Spleen (tissue), 11 donors: ENCODE results near the gene TNPO3. TPM values are rescaled to one million over a fixed set of nuclear protein-coding genes. Genes with fewer than 3 reads are reported as not detected.

Experiments used
- DNase-seq: peaks from one replicate; pipeline ENCODE4 v3.0.0-alpha.2; 2020
- H3K27ac ChIP-seq, 8 donors: fragments of 200-600 bp; sonication (generic) in 7 of 8; 1 replicate in 4 of 8; 2 replicates in 4 of 8; pipeline versions ENCODE4 v1.5.0 to v1.8.0; 2016 to 2021; ENCODE audit warnings: inconsistent platforms in 4 of 8, mild to moderate bottlenecking in 4 of 8, moderate library complexity in 1 of 8
- H3K27me3 ChIP-seq, 7 donors: fragments of 200-600 bp; sonication (generic) in 6 of 7; replicated peaks in 1 of 7; 1 replicate in 4 of 7; 2 replicates in 3 of 7; pipeline versions ENCODE4 v1.5.0 to v1.8.0; 2016 to 2021; ENCODE audit warnings: inconsistent platforms in 3 of 7, mild to moderate bottlenecking in 1 of 7
- H3K36me3 ChIP-seq, 6 donors: fragments of 200-600 bp; sonication (generic) in 5 of 6; 1 replicate in 4 of 6; 2 replicates in 2 of 6; pipeline versions ENCODE4 v1.5.0 to v1.8.0; 2016 to 2021; ENCODE audit warnings: inconsistent platforms in 2 of 6
- H3K4me1 ChIP-seq, 6 donors: fragments of 200-600 bp; sonication (generic) in 5 of 6; 1 replicate in 3 of 6; 2 replicates in 3 of 6; pipeline versions ENCODE4 v1.5.0 to v1.8.0; 2016 to 2021; ENCODE audit warnings: inconsistent platforms in 3 of 6
- H3K4me3 ChIP-seq, 8 donors: fragments of 200-600 bp; sonication (generic) in 7 of 8; 1 replicate in 4 of 8; 2 replicates in 4 of 8; pipeline versions ENCODE4 v1.5.0 to v1.8.0; 2016 to 2021; ENCODE audit warnings: inconsistent platforms in 4 of 8, mild to moderate bottlenecking in 4 of 8, moderate library complexity in 2 of 8
- H3K9me3 ChIP-seq, 8 donors: fragments of 200-600 bp; sonication (generic) in 7 of 8; 1 replicate in 4 of 8; 2 replicates in 4 of 8; pipeline versions ENCODE4 v1.5.0 to v1.8.0; 2016 to 2021; ENCODE audit warnings: inconsistent platforms in 4 of 8
- POLR2A ChIP-seq, 3 donors: fragments of 450-650 bp; IDR thresholded peaks; one replicate each; pipeline ENCODE4 v1.5.1; 2017; ENCODE audit warnings: antibody characterized with exemption in 3 of 3, mild to moderate bottlenecking in 1 of 3
- POLR2AphosphoS5 ChIP-seq, 3 donors: sonication (generic); formaldehyde crosslinking; IDR thresholded peaks; one replicate each; pipeline ENCODE4 v1.5.1; 2017; ENCODE audit warnings: antibody characterized with exemption in 3 of 3
- WGBS, 5 donors: extraction: QIAGEN DNeasy Blood & Tissue Kit in 3 of 5; methylation state at CpG; one replicate each; pipeline versions ENCODE4 v1.1.5 to v1.1.7; 2013 to 2018; 5-methylcytosine and 5-hydroxymethylcytosine counted together
- intact Hi-C: fragments of 100-400 bp; cut with DNase I; formaldehyde crosslinking; loops from one replicate; pipeline ENCODE4 v1.15.0; 2023; ENCODE audit warnings: low total_unique reads
- polyA plus RNA-seq, 3 donors: library from polyadenylated mRNA; stranded (reverse); fragments of 200-250 nt; gene quantifications; one replicate each; pipeline ENCODE4 v1.2.1, GENCODE V29; 2013
- total RNA-seq, 7 donors: library from RNA; depleted of rRNA in 3 of 7; stranded (reverse); fragments of >200 nt in 3 of 7; fragmentation: NEBNext Ultra II Directional in 4 of 7; extraction: Animal tissue kit (Norgen Biotek cat#: 25700) in 4 of 7; gene quantifications; one replicate each; pipeline versions ENCODE4 v1.1.0 to v1.2.1, GENCODE V29; 2016 to 2021
- TF ChIP-seq, protein P1 (sequence below), 11 experiments: fragments of 200-600 bp in 7 of 11; fragments of 450-650 bp in 4 of 11; sonication (generic) in 4 of 11; IDR thresholded peaks in 8 of 11; conservative IDR thresholded peaks in 3 of 11; 1 replicate in 7 of 11; 2 replicates in 4 of 11; pipeline versions ENCODE4 v1.4.0 to v1.8.0; 2016 to 2021; ENCODE audit warnings: antibody characterized with exemption in 11 of 11, inconsistent platforms in 4 of 11, mild to moderate bottlenecking in 1 of 11
- donor health status: healthy with polysubstance abuse.
- donor health status: DM: no; HTN: no; CAD: no; lungs with moderate emphysema.
- donor health status: DM: no; HTN: no; CAD: no.
- donor health status: Bipolar disorder and iron deficiency.
- donor health status: healthy.
- donor health status: DM: no; HTN: no; CAD: no.
- donor health status: DM: yes; HTN: yes; CAD: no.

The TNPO3 gene
- total and polyA plus RNA-seq, 10 donors, result 11.2 to 49.0 (median 35.1) TPM

DNA sequence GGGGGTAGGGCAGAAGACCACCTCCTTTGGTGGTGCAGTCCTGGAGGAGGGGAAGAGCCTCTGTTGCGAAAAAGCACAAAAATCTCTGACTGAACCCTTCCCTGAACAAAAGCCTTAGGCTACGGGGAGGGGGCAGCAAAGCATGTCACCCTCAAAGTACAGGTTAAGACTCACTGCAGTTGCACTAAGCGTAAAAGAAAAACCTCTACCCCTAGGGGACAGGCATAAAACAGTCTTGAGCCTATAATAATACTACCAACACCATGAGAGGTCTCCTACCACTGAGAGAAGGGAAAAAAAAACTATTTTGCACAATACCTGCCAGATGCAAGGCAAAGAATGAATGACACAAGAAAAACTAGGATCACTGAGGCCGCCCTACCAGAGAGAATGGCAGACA lies 17.3 kb downstream of the TNPO3 start:
- H3K36me3 ChIP-seq, result peaks cover 0 to 82% (median 41%) of the 10 kb centered on the region in 6 donors
- no peaks in the 10 kb centered on the region for H3K27me3 ChIP-seq
- no peaks in the 10 kb centered on the region for H3K9me3 ChIP-seq
- H3K4me1 ChIP-seq, result peaks cover 0 to 41% (median 15%) of the 10 kb centered on the region in 6 donors
- no peak overlapping the region for H3K27ac ChIP-seq
- TF ChIP-seq POLR2AphosphoS5 (IDR thresholded peaks at IDR 0.05), result no peak
- TF ChIP-seq, protein P1, sequence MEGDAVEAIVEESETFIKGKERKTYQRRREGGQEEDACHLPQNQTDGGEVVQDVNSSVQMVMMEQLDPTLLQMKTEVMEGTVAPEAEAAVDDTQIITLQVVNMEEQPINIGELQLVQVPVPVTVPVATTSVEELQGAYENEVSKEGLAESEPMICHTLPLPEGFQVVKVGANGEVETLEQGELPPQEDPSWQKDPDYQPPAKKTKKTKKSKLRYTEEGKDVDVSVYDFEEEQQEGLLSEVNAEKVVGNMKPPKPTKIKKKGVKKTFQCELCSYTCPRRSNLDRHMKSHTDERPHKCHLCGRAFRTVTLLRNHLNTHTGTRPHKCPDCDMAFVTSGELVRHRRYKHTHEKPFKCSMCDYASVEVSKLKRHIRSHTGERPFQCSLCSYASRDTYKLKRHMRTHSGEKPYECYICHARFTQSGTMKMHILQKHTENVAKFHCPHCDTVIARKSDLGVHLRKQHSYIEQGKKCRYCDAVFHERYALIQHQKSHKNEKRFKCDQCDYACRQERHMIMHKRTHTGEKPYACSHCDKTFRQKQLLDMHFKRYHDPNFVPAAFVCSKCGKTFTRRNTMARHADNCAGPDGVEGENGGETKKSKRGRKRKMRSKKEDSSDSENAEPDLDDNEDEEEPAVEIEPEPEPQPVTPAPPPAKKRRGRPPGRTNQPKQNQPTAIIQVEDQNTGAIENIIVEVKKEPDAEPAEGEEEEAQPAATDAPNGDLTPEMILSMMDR (IDR thresholded peaks at IDR 0.05 in 8 of 11, conservative IDR thresholded peaks at IDR 0.05 in 3 of 11), result no peak
- WGBS, 5 donors, result 91 to 97% (median 94%) methylated on average over 4 of the region's 4 CpGs
- H3K4me3 ChIP-seq, result no peak overlapping the region
- intact Hi-C loops, result no loop called here
- no peak for DNase-seq

DNA sequence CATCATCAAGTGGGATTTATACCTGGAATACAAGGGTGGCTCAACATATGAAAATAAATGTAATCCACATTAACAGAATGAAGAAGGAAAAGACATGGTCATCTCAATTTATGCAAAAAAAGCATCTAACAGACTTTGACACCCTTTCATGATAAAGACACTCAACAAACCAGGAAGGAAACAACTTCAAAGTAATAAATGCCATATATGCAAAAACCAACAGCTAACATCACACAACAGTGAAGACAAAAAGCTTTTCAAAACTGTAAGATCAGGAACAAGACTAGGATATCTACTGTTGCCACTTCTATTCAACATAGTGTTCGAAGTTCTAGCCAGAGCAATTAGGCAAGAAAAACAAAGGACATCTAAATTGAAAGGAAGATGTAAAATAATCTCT lies 22.9 kb downstream of the TNPO3 start:
- no peaks in the 10 kb centered on the region for H3K27me3 ChIP-seq
- H3K36me3 ChIP-seq, result peaks cover 0 to 75% (median 24%) of the 10 kb centered on the region in 6 donors
- intact Hi-C loops, result no loop called here
- DNase-seq, result no peak
- H3K9me3 ChIP-seq, result no peaks in the 10 kb centered on the region
- no peak overlapping the region for H3K4me3 ChIP-seq
- H3K27ac ChIP-seq, result no peak overlapping the region
- no peak for TF ChIP-seq POLR2AphosphoS5 (IDR thresholded peaks at IDR 0.05)
- no peak for TF ChIP-seq POLR2A (IDR thresholded peaks at IDR 0.05)
- TF ChIP-seq, protein P1 (IDR thresholded peaks at IDR 0.05 in 8 of 11, conservative IDR thresholded peaks at IDR 0.05 in 3 of 11), result no peak
- H3K4me1 ChIP-seq, result peaks cover 0 to 26% (median 2%) of the 10 kb centered on the region in 6 donors
- WGBS, 5 donors, result 91 to 100% (median 95%) methylated on average over 1 of the region's 1 CpG

DNA sequence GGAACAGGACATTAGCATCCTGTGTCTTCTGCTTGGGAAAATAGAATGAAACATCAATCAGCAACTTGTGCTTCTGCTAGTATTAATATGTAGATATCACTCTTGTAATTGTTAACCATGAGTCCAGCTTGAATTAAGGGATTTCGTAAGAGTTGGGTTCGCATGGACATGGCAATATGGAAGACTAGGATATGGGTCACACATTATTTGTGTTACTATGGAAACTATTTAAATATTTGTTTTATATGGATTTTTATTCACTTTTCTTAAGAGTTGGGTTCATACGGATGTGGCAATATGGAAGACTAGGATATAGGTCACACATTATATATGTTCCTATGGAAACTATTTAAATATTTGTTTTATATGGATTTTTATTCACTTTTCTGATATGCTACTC lies 24.5 kb downstream of the TNPO3 start:
- Histone ChIP-seq H3K9me3 (no peaks in the 10 kb centered on the region), H3K4me1 (peaks cover 0 to 35% (median 2%) of the 10 kb centered on the region in 6 donors), H3K27me3 (no peaks in the 10 kb centered on the region), H3K4me3 (no peak overlapping the region), H3K36me3 (peaks cover 0 to 59% (median 23%) of the 10 kb centered on the region in 6 donors), H3K27ac (no peak overlapping the region)
- TF ChIP-seq POLR2AphosphoS5 (IDR thresholded peaks at IDR 0.05) (no peak), POLR2A (IDR thresholded peaks at IDR 0.05) (no peak)
- TF ChIP-seq, protein P1 (IDR thresholded peaks at IDR 0.05 in 8 of 11, conservative IDR thresholded peaks at IDR 0.05 in 3 of 11), result no peak
- 95 to 97% (median 96%) methylated on average over 3 of the region's 3 CpGs for WGBS, 5 donors
- intact Hi-C loops, result no loop called here
- no peak for DNase-seq

GRCh38 chr7:129024125-129024524 lies 30.8 kb downstream of the TNPO3 start:
- Histone ChIP-seq H3K4me3 (no peak overlapping the region), H3K27ac (no peak overlapping the region), H3K36me3 (peaks cover 0 to 31% (median 4%) of the 10 kb centered on the region in 6 donors), H3K4me1 (peaks cover under 1 to 64% (median 13%) of the 10 kb centered on the region in 6 donors), H3K9me3 (no peaks in the 10 kb centered on the region), H3K27me3 (no peaks in the 10 kb centered on the region)
- TF ChIP-seq, protein P1 (IDR thresholded peaks at IDR 0.05 in 8 of 11, conservative IDR thresholded peaks at IDR 0.05 in 3 of 11), result no peak
- TF ChIP-seq POLR2A (IDR thresholded peaks at IDR 0.05), result no peak
- TF ChIP-seq POLR2AphosphoS5 (IDR thresholded peaks at IDR 0.05), result no peak
- no peak for DNase-seq
- intact Hi-C loops, result no loop called here
- WGBS, 5 donors, result 90 to 96% (median 93%) methylated on average over 3 of the region's 3 CpGs
